ENCODE data around the gene IFNA21.
"Not testable (repeated sequence)": the region's sequence is repeated elsewhere in the genome, so short reads cannot be mapped to it uniquely, and the experiment has no call there.

DNA sequence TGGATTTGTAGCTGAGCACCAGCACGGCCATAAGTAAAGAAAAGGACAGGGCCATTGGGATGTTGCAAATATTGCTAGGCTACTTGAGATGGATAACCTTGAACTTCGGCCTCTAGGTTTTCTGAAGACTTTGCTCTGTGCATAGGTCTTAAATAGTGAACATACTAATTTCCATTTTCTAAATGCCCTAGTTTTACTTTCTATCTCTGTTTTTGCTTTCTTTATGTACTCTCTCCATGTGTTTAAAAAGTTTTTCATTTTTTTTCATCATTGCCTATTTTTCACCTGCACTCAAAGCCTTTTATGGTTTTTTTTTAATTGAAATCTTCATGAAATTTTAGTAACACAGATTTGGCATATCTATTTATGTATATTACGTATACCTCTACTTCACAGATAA is 40.6 kb upstream of the IFNA21 start, which contains the start of gene IFNA10:
- TF ChIP-seq, protein P1, sequence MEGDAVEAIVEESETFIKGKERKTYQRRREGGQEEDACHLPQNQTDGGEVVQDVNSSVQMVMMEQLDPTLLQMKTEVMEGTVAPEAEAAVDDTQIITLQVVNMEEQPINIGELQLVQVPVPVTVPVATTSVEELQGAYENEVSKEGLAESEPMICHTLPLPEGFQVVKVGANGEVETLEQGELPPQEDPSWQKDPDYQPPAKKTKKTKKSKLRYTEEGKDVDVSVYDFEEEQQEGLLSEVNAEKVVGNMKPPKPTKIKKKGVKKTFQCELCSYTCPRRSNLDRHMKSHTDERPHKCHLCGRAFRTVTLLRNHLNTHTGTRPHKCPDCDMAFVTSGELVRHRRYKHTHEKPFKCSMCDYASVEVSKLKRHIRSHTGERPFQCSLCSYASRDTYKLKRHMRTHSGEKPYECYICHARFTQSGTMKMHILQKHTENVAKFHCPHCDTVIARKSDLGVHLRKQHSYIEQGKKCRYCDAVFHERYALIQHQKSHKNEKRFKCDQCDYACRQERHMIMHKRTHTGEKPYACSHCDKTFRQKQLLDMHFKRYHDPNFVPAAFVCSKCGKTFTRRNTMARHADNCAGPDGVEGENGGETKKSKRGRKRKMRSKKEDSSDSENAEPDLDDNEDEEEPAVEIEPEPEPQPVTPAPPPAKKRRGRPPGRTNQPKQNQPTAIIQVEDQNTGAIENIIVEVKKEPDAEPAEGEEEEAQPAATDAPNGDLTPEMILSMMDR (IDR thresholded peaks at IDR 0.05): not testable (repeated sequence)
- not testable (repeated sequence) for TF ChIP-seq POLR2AphosphoS5 (IDR thresholded peaks at IDR 0.05)
